A549 (cell line): ENCODE measurements around the gene BCAT1. TPM values are rescaled to one million over a fixed set of nuclear protein-coding genes. Genes with fewer than 3 reads are reported as not detected.

Experiments used
- ATAC-seq, 2 experiments: fragments of 200-7000 bp in 1 of 2; fragments of >200 bp in 1 of 2; cut with Nextera tagmentation in 1 of 2; cut with Tn5 transposase in 1 of 2; 3 replicates each; pipeline versions ENCODE4 v1.8.0 to v1.9.1; 2018 to 2020; ENCODE audit warnings: mild to moderate bottlenecking in 1 of 2, moderate library complexity in 1 of 2
- CTCF ChIA-PET: fragments of 300-600 bp; sonication (Branson Sonifier 250); formaldehyde crosslinking; extraction: SDS; loops from one replicate; lab custom pipeline; 2021; ENCODE audit warnings: antibody characterized with exemption, inconsistent platforms; lab: Yijun Ruan, JAX
- POLR2A ChIA-PET: fragments of 350-600 bp; formaldehyde crosslinking; extraction: SDS; loops from one replicate; lab custom pipeline; 2021; ENCODE audit warnings: antibody characterized with exemption, inconsistent platforms; lab: Yijun Ruan, JAX
- DNase-seq, 2 experiments: peaks; one replicate each; pipeline versions ENCODE4 v3.0.0 to v3.0.0-alpha.2; 2011 to 2016; ENCODE audit warnings: low read depth in 1 of 2, low spot score in 1 of 2
- FAIRE-seq: peaks from 2 replicates; lab custom pipeline; 2011; peaks lifted over from hg19 to GRCh38; lab: Jason Lieb, UNC
- H3K27ac ChIP-seq, 2 experiments: fragments of >200 bp; sonication (Bioruptor Twin); formaldehyde crosslinking; 3 replicates each; pipeline ENCODE4 v1.5.1; 2016 to 2017
- H3K4me1 ChIP-seq: fragments of >200 bp; sonication (Bioruptor Twin); formaldehyde crosslinking; 3 replicates; pipeline ENCODE4 v1.6.1; 2016
- H3K4me2 ChIP-seq: fragments of >200 bp; sonication (Bioruptor Twin); formaldehyde crosslinking; 3 replicates; pipeline ENCODE4 v1.6.1; 2016
- H3K4me3 ChIP-seq: fragments of >200 bp; sonication (Bioruptor Twin); formaldehyde crosslinking; 3 replicates; pipeline ENCODE4 v1.5.1; 2016
- H3K9me3 ChIP-seq: fragments of >200 bp; sonication (Bioruptor Twin); formaldehyde crosslinking; 3 replicates; pipeline ENCODE4 v1.6.1; 2016
- BHLHE40 ChIP-seq: IDR thresholded peaks from 2 replicates; pipeline ENCODE4 v1.6.1; 2012; ENCODE audit warnings: low read depth, low read length, inconsistent platforms
- CBX8 ChIP-seq: fragments of 200-600 bp; sonication (generic); IDR thresholded peaks from 2 replicates; pipeline ENCODE4 v1.6.1; 2016
- CHD2 ChIP-seq: fragments of 150-350 bp; IDR thresholded peaks from 2 replicates; pipeline ENCODE4 v1.6.1; 2014; ENCODE audit warnings: low read length; ENCODE audit not compliant: partially characterized antibody
- ESRRA ChIP-seq: fragments of 150-350 bp; IDR thresholded peaks from 2 replicates; pipeline ENCODE4 v1.6.1; 2014; ENCODE audit warnings: mild to moderate bottlenecking, low read length, borderline replicate concordance
- FOSL2 ChIP-seq, 2 experiments: fragments of 450-650 bp in 1 of 2; fragments of >200 bp in 1 of 2; sonication (Bioruptor Twin) in 1 of 2; formaldehyde crosslinking; IDR thresholded peaks; 2 replicates each; pipeline versions ENCODE4 v1.5.0 to v1.6.1; 2016 to 2020; ENCODE audit warnings: mild to moderate bottlenecking in 1 of 2, moderate library complexity in 1 of 2
- GATA3 ChIP-seq: IDR thresholded peaks from 2 replicates; pipeline ENCODE4 v1.6.1; 2012; ENCODE audit warnings: borderline replicate concordance
- HOXB13 ChIP-seq: fragments of 250-450 bp; sonication (Bioruptor Pico); IDR thresholded peaks from 2 replicates; pipeline ENCODE4 v1.5.0; 2020; ENCODE audit warnings: low read depth, mild to moderate bottlenecking, moderate library complexity
- HOXB5 ChIP-seq: fragments of 250-450 bp; sonication (Bioruptor Pico); IDR thresholded peaks from 2 replicates; pipeline ENCODE4 v1.5.0; 2020; ENCODE audit warnings: mild to moderate bottlenecking, moderate library complexity
- JUN ChIP-seq, 2 experiments: fragments of >200 bp; sonication (Bioruptor Twin); formaldehyde crosslinking; IDR thresholded peaks; 2 replicates in 1 of 2; 3 replicates in 1 of 2; pipeline ENCODE4 v1.6.1; 2016 to 2017
- JUNB ChIP-seq: fragments of >200 bp; sonication (Bioruptor Twin); formaldehyde crosslinking; IDR thresholded peaks from 2 replicates; pipeline ENCODE4 v1.6.1; 2016
- KDM1A ChIP-seq: fragments of 200-600 bp; sonication (generic); IDR thresholded peaks from 2 replicates; pipeline ENCODE4 v1.6.1; 2016; ENCODE audit warnings: low read depth, mild to moderate bottlenecking
- MAZ ChIP-seq: fragments of 150-350 bp; IDR thresholded peaks from 2 replicates; pipeline ENCODE4 v1.6.1; 2014; ENCODE audit warnings: antibody characterized with exemption, low read depth, low read length, borderline replicate concordance
- NFE2L2 ChIP-seq: fragments of 150-350 bp; conservative IDR thresholded peaks from 2 replicates; pipeline ENCODE4 v1.6.1; 2014; ENCODE audit warnings: low read length
- NPAS2 ChIP-seq: fragments of 250-450 bp; sonication (Bioruptor Pico); IDR thresholded peaks from 2 replicates; pipeline ENCODE4 v1.8.0; 2022; ENCODE audit warnings: mild to moderate bottlenecking, moderate library complexity, borderline replicate concordance
- NR3C1 ChIP-seq: fragments of >200 bp; sonication (Bioruptor Twin); formaldehyde crosslinking; IDR thresholded peaks from 3 replicates; pipeline ENCODE4 v1.6.1; 2017
- RCOR1 ChIP-seq: fragments of 150-350 bp; IDR thresholded peaks from 2 replicates; pipeline ENCODE4 v1.6.1; 2014; ENCODE audit warnings: antibody characterized with exemption, low read length, low read depth
- SREBF2 ChIP-seq: fragments of 450-650 bp; IDR thresholded peaks from 2 replicates; pipeline ENCODE4 v1.6.1; 2014; ENCODE audit warnings: mild to moderate bottlenecking, moderate library complexity
- ZNF302 ChIP-seq: fragments of 250-450 bp; sonication (Bioruptor Pico); IDR thresholded peaks from 2 replicates; pipeline ENCODE4 v1.9.0; 2021; ENCODE audit warnings: inconsistent platforms, mild to moderate bottlenecking, moderate library complexity
- ZSCAN20 ChIP-seq: fragments of 250-450 bp; sonication (Bioruptor Pico); IDR thresholded peaks from 2 replicates; pipeline ENCODE4 v1.8.0; 2022; ENCODE audit warnings: mild to moderate bottlenecking, moderate library complexity
- WGBS: methylation state at CpG from one replicate; pipeline ENCODE4 v1.1.6; 2017; ENCODE audit errors: missing lambda C conversion rate; 5-methylcytosine and 5-hydroxymethylcytosine counted together
- polyA plus RNA-seq, 4 experiments: library from polyadenylated mRNA; depleted of rRNA in 3 of 4; stranded (reverse); fragments of >200 nt; fragmentation: RNase III in 1 of 4; extraction: RNeasy Plus Mini Kit Qiagen cat#74134 plus additional on column Dnase treatment in 1 of 4; gene quantifications; 2 replicates in 3 of 4; 3 replicates in 1 of 4; pipeline ENCODE4 v1.2.3, GENCODE V29; 2011 to 2017
- TF ChIP-seq, protein P1 (sequence below): fragments of 250-450 bp; sonication (Bioruptor Pico); IDR thresholded peaks from 2 replicates; pipeline ENCODE4 v1.5.0; 2021; ENCODE audit warnings: mild to moderate bottlenecking, moderate library complexity, borderline replicate concordance
- TF ChIP-seq, protein P2 (sequence below): fragments of >200 bp; sonication (Bioruptor Twin); formaldehyde crosslinking; IDR thresholded peaks from 3 replicates; pipeline ENCODE4 v1.6.1; 2016
- TF ChIP-seq, protein P3 (sequence below): IDR thresholded peaks from 2 replicates; pipeline ENCODE4 v1.6.1; 2012; ENCODE audit warnings: low read depth, borderline replicate concordance

Gene BCAT1
- polyA plus RNA-seq, 2 of the 4 experiments (the other 2 are of a cell fraction) = 10.5 to 14.6 TPM

DNA sequence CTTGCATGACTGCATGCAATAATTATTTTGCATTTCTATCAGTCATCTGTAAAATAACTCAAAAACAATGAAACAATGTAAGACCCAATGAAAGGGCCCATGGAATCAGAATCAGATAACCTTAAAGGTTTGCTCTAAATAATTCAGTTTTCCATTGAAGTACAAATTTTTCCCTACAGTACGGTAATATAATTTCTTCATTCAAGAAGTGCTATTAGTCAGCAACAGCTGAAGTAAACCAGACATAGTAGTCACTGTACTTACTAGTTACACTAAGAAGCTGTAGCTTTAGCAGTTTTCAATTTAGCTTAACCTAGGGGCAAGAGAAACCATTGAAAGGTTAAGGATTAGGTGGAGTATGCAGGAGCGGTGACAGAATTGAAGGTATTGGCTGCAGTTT, 43.5 kb downstream of the BCAT1 start (continued):
- TF ChIP-seq, protein P1, sequence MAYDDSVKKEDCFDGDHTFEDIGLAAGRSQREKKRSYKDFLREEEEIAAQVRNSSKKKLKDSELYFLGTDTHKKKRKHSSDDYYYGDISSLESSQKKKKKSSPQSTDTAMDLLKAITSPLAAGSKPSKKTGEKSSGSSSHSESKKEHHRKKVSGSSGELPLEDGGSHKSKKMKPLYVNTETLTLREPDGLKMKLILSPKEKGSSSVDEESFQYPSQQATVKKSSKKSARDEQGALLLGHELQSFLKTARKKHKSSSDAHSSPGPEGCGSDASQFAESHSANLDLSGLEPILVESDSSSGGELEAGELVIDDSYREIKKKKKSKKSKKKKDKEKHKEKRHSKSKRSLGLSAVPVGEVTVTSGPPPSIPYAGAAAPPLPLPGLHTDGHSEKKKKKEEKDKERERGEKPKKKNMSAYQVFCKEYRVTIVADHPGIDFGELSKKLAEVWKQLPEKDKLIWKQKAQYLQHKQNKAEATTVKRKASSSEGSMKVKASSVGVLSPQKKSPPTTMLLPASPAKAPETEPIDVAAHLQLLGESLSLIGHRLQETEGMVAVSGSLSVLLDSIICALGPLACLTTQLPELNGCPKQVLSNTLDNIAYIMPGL (CRISPR knock-in tag) = no peak
- TF ChIP-seq GATA3 = no peak
- TF ChIP-seq, protein P2, sequence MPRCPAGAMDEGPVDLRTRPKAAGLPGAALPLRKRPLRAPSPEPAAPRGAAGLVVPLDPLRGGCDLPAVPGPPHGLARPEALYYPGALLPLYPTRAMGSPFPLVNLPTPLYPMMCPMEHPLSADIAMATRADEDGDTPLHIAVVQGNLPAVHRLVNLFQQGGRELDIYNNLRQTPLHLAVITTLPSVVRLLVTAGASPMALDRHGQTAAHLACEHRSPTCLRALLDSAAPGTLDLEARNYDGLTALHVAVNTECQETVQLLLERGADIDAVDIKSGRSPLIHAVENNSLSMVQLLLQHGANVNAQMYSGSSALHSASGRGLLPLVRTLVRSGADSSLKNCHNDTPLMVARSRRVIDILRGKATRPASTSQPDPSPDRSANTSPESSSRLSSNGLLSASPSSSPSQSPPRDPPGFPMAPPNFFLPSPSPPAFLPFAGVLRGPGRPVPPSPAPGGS = no peak
- TF ChIP-seq FOSL2 (IDR thresholded peaks at IDR 0.05) = no peak
- no peak for TF ChIP-seq FOSL2 (CRISPR knock-in tag; IDR thresholded peaks at IDR 0.05)

DNA sequence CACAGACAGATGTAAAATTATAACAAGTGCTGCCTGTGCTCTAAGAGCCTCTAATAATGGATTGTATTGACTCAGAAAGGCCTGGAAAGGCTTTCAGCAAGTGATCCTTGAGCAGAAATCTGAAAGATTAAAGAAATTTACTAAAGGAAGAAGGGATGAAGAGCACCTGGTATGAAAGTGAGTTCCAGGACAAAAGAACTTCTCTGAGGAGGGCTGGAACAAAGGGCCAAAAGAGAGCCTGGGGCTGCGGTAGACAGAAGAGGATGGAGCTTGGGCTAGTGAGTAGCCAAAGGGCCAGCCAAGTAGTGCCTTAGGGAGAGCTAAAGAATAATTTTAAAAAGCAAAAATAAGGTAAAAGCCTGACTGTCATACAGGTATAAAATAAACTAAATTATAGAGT, 44.0 kb downstream of the BCAT1 start:
- Histone ChIP-seq H3K27ac (no peak overlapping the region), H3K4me2 (no peak overlapping the region), H3K4me1 (peaks cover 13% of the 10 kb centered on the region; the same call in 1 of the 3 replicates), H3K9me3 (no peaks in the 10 kb centered on the region), H3K4me3 (no peak overlapping the region)
- FAIRE-seq (no peak), ATAC-seq (no peak)
- 93% methylated on average over 1 of the region's 1 CpG for WGBS
- POLR2A ChIA-PET = no interaction called here
- TF ChIP-seq NFE2L2 = no peak
- TF ChIP-seq RCOR1 = no peak
- no peak for TF ChIP-seq SREBF2
- no peak for TF ChIP-seq CHD2
- TF ChIP-seq ZNF302 (CRISPR knock-in tag) = no peak
- TF ChIP-seq, protein P3, sequence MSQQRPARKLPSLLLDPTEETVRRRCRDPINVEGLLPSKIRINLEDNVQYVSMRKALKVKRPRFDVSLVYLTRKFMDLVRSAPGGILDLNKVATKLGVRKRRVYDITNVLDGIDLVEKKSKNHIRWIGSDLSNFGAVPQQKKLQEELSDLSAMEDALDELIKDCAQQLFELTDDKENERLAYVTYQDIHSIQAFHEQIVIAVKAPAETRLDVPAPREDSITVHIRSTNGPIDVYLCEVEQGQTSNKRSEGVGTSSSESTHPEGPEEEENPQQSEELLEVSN = no peak
- no peak for TF ChIP-seq ESRRA
- no peak for TF ChIP-seq BHLHE40
- TF ChIP-seq JUN (IDR thresholded peaks at IDR 0.05) = no peak
- TF ChIP-seq MAZ = no peak
- TF ChIP-seq HOXB5 (CRISPR knock-in tag) = no peak
- TF ChIP-seq CBX8 = no peak
- no peak for TF ChIP-seq HOXB13 (CRISPR knock-in tag)
- no peak for TF ChIP-seq NR3C1
- TF ChIP-seq KDM1A = no peak
- TF ChIP-seq, all 56 proteins: peak for 0
- CTCF ChIA-PET = no interaction called here
- DNase-seq = no peak

DNA sequence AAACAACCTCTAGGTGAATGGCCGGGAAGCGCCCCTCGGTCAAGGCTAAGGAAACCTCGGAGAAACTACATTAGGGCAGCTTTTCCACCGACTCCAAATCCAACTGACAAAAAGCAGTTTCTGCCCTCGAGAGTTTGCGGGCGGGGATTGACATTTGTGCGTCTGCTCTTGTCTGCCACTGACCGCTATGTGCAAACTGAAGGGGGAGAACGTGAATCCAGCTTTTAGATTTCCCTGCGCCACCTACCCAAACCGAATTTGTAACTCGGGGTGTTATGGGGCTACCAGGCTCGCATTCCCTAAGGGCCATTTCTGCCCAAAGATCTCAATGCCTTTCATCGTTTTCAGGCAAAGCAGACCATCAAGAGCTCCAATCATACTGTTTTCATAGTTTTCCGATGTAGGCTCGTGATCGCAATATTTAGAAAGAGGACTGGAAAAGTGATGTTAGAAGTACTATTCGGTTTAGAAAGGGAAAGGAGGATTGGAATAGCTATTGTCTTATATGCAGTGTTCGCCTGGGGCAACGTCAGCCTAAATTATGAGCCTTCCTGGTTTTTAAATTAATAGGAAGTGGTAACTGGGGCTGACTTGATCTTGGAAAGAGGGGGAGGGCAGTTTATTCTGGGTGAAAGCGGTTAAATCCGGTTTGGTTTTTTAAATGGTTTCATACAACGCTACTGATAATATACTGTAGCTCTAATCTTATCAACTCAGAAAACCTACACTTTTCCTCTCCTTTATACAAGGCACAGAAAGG, 45.4 kb downstream of the BCAT1 start:
- ChIA-PET POLR2A (no interaction called here), CTCF (interaction anchor here (0.7 kb wide), 1 partner anchor 9 kb away, joined by 3 read pairs; no protein-coding TSS in a partner anchor)
- Histone ChIP-seq H3K4me3 (no peak overlapping the region), H3K4me1 (peaks cover 10% of the 10 kb centered on the region; the same call in 1 of the 3 replicates), H3K4me2 (no peak overlapping the region), H3K27ac (no peak overlapping the region), H3K9me3 (no peaks in the 10 kb centered on the region)
- ATAC-seq (no peak), DNase-seq (no peak), FAIRE-seq (no peak)
- whole genome bisulfite sequencing = 91% methylated on average over 25 of the region's 25 CpGs
- TF ChIP-seq JUN (IDR thresholded peaks at IDR 0.05) (no peak), NPAS2 (no peak), JUNB (no peak), ZSCAN20 (CRISPR knock-in tag) (no peak)
